Body of pancreas (tissue), 4 donors: Measurements from ENCODE around the gene GSE1.

Experiments
- POLR2A ChIP-seq, 3 donors: fragments of 450-650 bp; IDR thresholded peaks; one replicate each; pipeline ENCODE4 v1.6.1; 2016; ENCODE audit warnings: antibody characterized with exemption in 3 of 3, mild to moderate bottlenecking in 2 of 3
- TF ChIP-seq, protein P1 (sequence below), 7 experiments: fragments of 450-650 bp in 4 of 7; fragments of 200-600 bp in 3 of 7; sonication (generic) in 3 of 7; IDR thresholded peaks; one replicate each; pipeline ENCODE4 v1.5.1; 2016 to 2019; ENCODE audit warnings: antibody characterized with exemption in 7 of 7

DNA sequence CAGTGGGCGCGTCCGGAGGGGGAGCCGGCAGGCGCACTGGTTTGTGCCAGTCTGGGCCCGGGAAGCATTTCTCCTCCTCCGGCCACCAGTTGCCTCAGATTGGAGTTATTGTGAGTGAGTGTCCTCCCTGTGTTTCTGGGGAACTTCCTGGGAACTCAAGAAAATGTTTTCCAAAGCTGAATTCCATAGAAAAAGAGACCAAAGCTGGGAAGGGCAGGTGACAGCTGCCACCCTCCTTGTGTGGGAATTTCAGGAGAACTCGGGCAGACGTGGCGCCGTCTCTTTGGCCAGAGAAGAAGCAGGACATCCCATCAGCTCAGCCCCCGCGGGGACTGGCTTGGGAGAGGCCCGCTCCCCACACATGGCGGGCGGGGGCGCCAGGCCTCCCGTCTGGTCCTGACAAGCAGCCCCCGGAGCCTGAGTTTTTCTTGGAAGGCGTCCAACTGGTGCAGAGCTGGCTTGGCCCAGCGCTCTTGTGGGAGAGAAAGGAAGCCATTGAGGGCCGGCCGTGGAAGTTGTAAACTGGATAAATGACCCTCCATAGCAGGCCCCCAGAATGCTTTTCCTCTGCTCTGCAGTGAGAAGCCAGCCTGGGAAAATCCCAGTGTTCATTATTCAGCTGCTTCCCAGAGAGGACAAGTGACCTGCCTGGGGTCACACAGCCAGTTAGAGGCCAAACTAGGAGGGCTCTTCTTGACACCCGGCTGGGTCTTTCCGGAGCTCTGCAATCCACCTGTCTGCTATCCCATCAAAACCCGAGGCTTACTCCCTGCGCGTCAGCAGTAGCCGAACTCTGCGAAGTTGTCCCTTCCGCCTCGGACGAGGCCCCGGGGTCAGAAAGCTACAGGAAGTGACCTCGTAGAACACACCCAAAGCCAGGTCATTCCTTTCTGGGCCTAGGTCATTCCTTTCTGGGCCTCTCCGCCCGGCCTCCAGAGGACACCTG lies 39.2 kb upstream of the GSE1 start:
- TF ChIP-seq, protein P1, sequence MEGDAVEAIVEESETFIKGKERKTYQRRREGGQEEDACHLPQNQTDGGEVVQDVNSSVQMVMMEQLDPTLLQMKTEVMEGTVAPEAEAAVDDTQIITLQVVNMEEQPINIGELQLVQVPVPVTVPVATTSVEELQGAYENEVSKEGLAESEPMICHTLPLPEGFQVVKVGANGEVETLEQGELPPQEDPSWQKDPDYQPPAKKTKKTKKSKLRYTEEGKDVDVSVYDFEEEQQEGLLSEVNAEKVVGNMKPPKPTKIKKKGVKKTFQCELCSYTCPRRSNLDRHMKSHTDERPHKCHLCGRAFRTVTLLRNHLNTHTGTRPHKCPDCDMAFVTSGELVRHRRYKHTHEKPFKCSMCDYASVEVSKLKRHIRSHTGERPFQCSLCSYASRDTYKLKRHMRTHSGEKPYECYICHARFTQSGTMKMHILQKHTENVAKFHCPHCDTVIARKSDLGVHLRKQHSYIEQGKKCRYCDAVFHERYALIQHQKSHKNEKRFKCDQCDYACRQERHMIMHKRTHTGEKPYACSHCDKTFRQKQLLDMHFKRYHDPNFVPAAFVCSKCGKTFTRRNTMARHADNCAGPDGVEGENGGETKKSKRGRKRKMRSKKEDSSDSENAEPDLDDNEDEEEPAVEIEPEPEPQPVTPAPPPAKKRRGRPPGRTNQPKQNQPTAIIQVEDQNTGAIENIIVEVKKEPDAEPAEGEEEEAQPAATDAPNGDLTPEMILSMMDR (IDR thresholded peaks at IDR 0.05) = no peak
- no peak for TF ChIP-seq POLR2A (IDR thresholded peaks at IDR 0.05)
